Gastrocnemius medialis (tissue), 4 donors: ENCODE measurements around the gene NTNG2. TPM values are rescaled to one million over a fixed set of nuclear protein-coding genes. Genes with fewer than 3 reads are reported as not detected.

Experiments used
- ATAC-seq, 2 donors: fragments of 150-250 bp; one replicate each; pipeline ENCODE4 v1.9.1; 2016
- DNase-seq, 2 donors: peaks; one replicate each; pipeline ENCODE4 v3.0.0-alpha.2; 2019
- H3K27ac ChIP-seq, 4 donors: fragments of 200-600 bp; sonication (generic); 1 replicate in 1 of 4; 2 replicates in 3 of 4; pipeline ENCODE4 v1.5.1; 2016 to 2018; ENCODE audit warnings: mild to moderate bottlenecking in 2 of 4, moderate library complexity in 1 of 4
- H3K27me3 ChIP-seq, 3 donors: fragments of 200-600 bp; sonication (generic) in 2 of 3; 1 replicate in 1 of 3; 2 replicates in 2 of 3; pipeline versions ENCODE4 v1.5.1 to v1.6.0; 2016 to 2019; ENCODE audit warnings: mild to moderate bottlenecking in 1 of 3, moderate library complexity in 1 of 3
- H3K36me3 ChIP-seq, 2 donors: fragments of 200-600 bp; sonication (generic) in 1 of 2; one replicate each; pipeline ENCODE4 v1.5.1; 2017 to 2018
- H3K4me1 ChIP-seq, 2 donors: fragments of 200-600 bp; sonication (generic) in 1 of 2; one replicate each; pipeline ENCODE4 v1.5.1; 2016 to 2017; ENCODE audit warnings: mild to moderate bottlenecking in 2 of 2
- H3K4me3 ChIP-seq, 4 donors: fragments of 200-600 bp; sonication (generic) in 3 of 4; 1 replicate in 1 of 4; 2 replicates in 3 of 4; pipeline ENCODE4 v1.5.1; 2016 to 2019; ENCODE audit warnings: mild to moderate bottlenecking in 2 of 4
- H3K9me3 ChIP-seq, 3 donors: fragments of 200-600 bp; sonication (generic) in 2 of 3; 1 replicate in 1 of 3; 2 replicates in 2 of 3; pipeline ENCODE4 v1.5.1; 2016 to 2019
- POLR2A ChIP-seq, 2 donors: fragments of 450-650 bp; IDR thresholded peaks; one replicate each; pipeline ENCODE4 v1.6.1; 2017; ENCODE audit warnings: antibody characterized with exemption in 2 of 2, mild to moderate bottlenecking in 2 of 2, moderate library complexity in 2 of 2
- in situ Hi-C, 4 donors: fragments of 200-750 bp; cut with MboI; loops; one replicate each; pipeline versions ENCODE4 v1.15.0 to v1.8.0; 2017; ENCODE audit warnings: low sequenced_read_pairs in 4 of 4
- intact Hi-C: fragments of 100-400 bp; cut with DNase I; formaldehyde crosslinking; loops from one replicate; pipeline ENCODE4 v1.15.1; 2023; ENCODE audit warnings: low total_unique reads
- total RNA-seq, 4 donors: library from RNA; depleted of rRNA; stranded (reverse); fragments of >200 nt; gene quantifications; one replicate each; pipeline versions ENCODE4 v1.1.0 to v1.2.3, GENCODE V29; 2016
- TF ChIP-seq, protein P1 (sequence below), 5 experiments: fragments of 450-650 bp in 3 of 5; fragments of 200-600 bp in 2 of 5; sonication (generic) in 2 of 5; IDR thresholded peaks in 4 of 5; conservative IDR thresholded peaks in 1 of 5; 1 replicate in 4 of 5; 2 replicates in 1 of 5; pipeline ENCODE4 v1.5.1; 2016 to 2019; ENCODE audit warnings: antibody characterized with exemption in 5 of 5, mild to moderate bottlenecking in 3 of 5, moderate library complexity in 3 of 5

Gene NTNG2
- total RNA-seq, 4 donors from 2014 or later, result 0.15 to 0.61 (median 0.19) TPM

DNA sequence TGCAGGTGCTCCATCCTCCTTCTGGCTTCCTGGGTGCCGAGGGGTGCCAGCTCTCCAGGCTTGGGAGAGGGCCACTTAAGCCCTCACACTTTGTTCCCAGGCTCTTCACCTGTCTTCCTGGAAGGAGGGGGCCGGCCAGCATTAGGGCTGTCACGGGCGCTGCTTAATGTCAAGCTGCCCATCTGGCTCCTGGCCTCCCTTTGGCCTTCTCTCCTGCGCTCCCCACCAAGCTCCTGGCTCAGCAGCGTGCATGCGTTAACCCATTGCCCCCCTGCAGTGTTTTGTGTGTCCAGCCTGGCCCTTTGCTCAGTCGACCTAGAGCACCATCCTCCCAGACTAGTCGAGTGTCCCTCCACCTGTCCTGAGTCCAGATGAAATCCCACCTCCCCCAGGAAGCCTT is 21.3 kb downstream of the NTNG2 start:
- TF ChIP-seq POLR2A (IDR thresholded peaks at IDR 0.05), result no peak
- TF ChIP-seq, protein P1, sequence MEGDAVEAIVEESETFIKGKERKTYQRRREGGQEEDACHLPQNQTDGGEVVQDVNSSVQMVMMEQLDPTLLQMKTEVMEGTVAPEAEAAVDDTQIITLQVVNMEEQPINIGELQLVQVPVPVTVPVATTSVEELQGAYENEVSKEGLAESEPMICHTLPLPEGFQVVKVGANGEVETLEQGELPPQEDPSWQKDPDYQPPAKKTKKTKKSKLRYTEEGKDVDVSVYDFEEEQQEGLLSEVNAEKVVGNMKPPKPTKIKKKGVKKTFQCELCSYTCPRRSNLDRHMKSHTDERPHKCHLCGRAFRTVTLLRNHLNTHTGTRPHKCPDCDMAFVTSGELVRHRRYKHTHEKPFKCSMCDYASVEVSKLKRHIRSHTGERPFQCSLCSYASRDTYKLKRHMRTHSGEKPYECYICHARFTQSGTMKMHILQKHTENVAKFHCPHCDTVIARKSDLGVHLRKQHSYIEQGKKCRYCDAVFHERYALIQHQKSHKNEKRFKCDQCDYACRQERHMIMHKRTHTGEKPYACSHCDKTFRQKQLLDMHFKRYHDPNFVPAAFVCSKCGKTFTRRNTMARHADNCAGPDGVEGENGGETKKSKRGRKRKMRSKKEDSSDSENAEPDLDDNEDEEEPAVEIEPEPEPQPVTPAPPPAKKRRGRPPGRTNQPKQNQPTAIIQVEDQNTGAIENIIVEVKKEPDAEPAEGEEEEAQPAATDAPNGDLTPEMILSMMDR (IDR thresholded peaks at IDR 0.05 in 4 of 5, conservative IDR thresholded peaks at IDR 0.05 in 1 of 5), result no peak
- no peak for ATAC-seq
- Histone ChIP-seq H3K9me3 (no peaks in the 10 kb centered on the region), H3K27me3 (peaks cover 21 to 24% (median 22%) of the 10 kb centered on the region in 3 donors), H3K27ac (no peak overlapping the region), H3K36me3 (no peaks in the 10 kb centered on the region), H3K4me3 (no peak overlapping the region), H3K4me1 (no peaks in the 10 kb centered on the region)
- intact Hi-C loops (no loop called here), in situ Hi-C loops (no loop called here)
- no peak for DNase-seq

DNA sequence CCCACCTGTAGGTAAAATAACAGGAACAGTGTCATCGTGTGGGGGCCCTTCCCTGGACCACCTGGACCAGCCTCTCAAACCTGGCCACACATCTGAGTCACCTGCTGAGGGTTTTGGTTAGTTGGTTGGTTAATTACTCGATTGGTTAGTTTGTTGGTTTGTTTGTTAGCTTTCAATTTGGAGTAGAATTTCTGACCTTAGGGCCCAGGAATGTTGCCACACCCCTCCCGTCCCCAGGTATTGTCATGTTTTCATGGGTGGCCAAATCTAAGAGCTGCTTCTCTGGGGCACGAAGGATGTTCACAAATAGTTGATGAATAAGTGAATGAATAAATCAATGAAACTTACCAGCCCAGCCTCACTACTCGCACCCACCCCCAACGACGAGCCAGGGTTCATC is 21.9 kb downstream of the NTNG2 start:
- Histone ChIP-seq H3K9me3 (no peaks in the 10 kb centered on the region), H3K4me3 (no peak overlapping the region), H3K4me1 (no peaks in the 10 kb centered on the region), H3K27me3 (peaks cover 20 to 29% (median 23%) of the 10 kb centered on the region in 3 donors), H3K27ac (no peak overlapping the region), H3K36me3 (no peaks in the 10 kb centered on the region)
- in situ Hi-C loops (no loop called here), intact Hi-C loops (no loop called here)
- TF ChIP-seq, protein P1 (IDR thresholded peaks at IDR 0.05 in 4 of 5, conservative IDR thresholded peaks at IDR 0.05 in 1 of 5), result no peak
- no peak for TF ChIP-seq POLR2A (IDR thresholded peaks at IDR 0.05)
- no peak for DNase-seq
- ATAC-seq, result no peak

DNA sequence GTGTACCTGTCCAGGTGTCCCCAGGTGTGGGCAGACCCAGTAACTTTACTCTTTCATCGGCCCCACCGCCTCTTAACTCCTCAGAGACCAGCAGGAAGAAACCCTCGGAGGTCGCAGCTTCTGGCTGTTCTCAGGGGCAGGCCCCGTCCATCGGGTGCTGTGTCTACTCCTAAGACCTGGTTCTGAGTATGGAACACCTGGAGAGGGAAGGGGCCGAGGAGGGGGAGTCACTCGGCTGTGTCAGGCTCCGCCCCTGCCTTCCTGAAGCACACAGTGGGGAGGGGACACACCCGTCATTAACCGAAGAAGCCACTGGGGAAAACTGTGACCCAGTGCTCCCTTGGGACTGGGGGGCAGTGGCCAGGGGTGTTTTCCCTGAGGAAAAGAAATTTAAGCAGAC is 22.3 kb downstream of the NTNG2 start:
- intact Hi-C loops, result no loop called here
- H3K4me3 ChIP-seq, result no peak overlapping the region
- DNase-seq (no peak), ATAC-seq (no peak)
- H3K9me3 ChIP-seq, result no peaks in the 10 kb centered on the region
- no peaks in the 10 kb centered on the region for H3K4me1 ChIP-seq
- H3K27me3 ChIP-seq, result peaks cover 20 to 29% (median 23%) of the 10 kb centered on the region in 3 donors
- no peak overlapping the region for H3K27ac ChIP-seq
- no peaks in the 10 kb centered on the region for H3K36me3 ChIP-seq
- no peak for TF ChIP-seq POLR2A (IDR thresholded peaks at IDR 0.05)
- TF ChIP-seq, protein P1 (IDR thresholded peaks at IDR 0.05 in 4 of 5, conservative IDR thresholded peaks at IDR 0.05 in 1 of 5), result no peak
- in situ Hi-C loops, result no loop called here

DNA sequence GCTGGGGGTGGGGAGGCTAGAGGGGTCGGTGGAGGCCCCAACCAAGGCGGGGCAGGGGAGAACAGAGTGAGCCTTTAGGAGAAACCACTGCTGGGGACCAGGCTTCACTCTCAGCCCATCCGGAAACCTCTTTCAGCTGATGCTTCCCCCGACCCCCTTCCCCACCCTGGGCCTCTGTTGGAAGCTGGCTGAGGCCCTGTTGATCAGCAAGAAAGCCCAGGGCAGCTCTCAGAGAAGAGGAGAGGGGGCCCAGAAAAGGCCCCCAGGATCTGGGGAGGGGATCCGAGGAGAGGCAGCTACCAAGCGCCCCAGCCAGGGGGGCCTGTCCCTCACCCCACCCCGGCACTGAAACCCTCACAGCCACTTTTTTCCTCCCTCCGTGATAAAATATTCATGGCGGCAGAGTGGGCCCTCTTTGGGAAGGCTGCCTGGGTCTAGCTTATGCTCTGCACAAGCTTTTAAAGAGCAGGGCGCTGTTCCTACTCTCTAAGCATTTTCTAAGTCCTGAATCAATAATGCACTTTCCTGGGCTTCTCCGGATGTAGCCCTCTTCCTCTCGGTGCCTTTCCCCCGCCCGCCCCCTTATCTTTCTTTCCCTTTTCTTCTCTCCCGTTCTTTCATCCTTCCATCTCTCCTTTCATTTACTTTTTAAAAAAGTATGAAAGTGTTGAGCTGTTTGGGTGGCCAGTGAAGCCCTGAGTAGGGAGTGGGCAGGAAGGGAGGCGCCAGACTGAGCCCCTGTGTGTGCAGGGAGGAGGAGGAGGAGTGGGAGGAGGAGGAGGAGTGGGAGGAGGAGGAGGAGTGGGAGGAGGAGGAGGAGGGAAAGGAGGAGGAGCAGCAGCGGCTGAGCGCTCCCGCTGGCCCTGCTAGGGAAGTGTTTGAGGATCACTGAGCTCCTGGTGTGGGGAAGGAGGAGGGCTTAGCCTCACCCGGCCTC is 23.5 kb downstream of the NTNG2 start:
- ATAC-seq (no peak), DNase-seq (no peak)
- peaks cover 17 to 26% (median 20%) of the 10 kb centered on the region in 3 donors for H3K27me3 ChIP-seq
- in situ Hi-C loops, result no loop called here
- no peak overlapping the region for H3K4me3 ChIP-seq
- H3K27ac ChIP-seq, result no peak overlapping the region
- H3K36me3 ChIP-seq, result no peaks in the 10 kb centered on the region
- intact Hi-C loops, result no loop called here
- H3K4me1 ChIP-seq, result no peaks in the 10 kb centered on the region
- TF ChIP-seq POLR2A (IDR thresholded peaks at IDR 0.05), result no peak
- TF ChIP-seq, protein P1 (IDR thresholded peaks at IDR 0.05 in 4 of 5, conservative IDR thresholded peaks at IDR 0.05 in 1 of 5), result no peak
- no peaks in the 10 kb centered on the region for H3K9me3 ChIP-seq
